AG04450 (cell line): Measurements from ENCODE around the gene CHIT1. TPM values are rescaled to one million over a fixed set of nuclear protein-coding genes. Genes with fewer than 3 reads are reported as not detected.

Experiments
- CTCF ChIA-PET: fragments of 300-600, 350-600 bp; formaldehyde crosslinking; extraction: SDS; loops from one replicate; lab custom pipeline; 2022; ENCODE audit warnings: antibody characterized with exemption, inconsistent platforms; lab: Charles Lee
- POLR2A ChIA-PET: fragments of 350-600 bp; formaldehyde crosslinking; extraction: SDS; loops from one replicate; lab custom pipeline; 2021; ENCODE audit warnings: antibody characterized with exemption, inconsistent platforms; lab: Yijun Ruan, JAX
- DNase-seq: peaks from one replicate; pipeline ENCODE4 v3.0.0-alpha.2; 2011; ENCODE audit warnings: low read depth, low spot score
- H3K27ac ChIP-seq: one replicate; pipeline ENCODE4 v1.5.1; 2012; ENCODE audit warnings: low read depth, low read length, control low read depth
- H3K27me3 ChIP-seq: one replicate; pipeline ENCODE4 v1.6.0; 2012; ENCODE audit warnings: low read length; ENCODE audit not compliant: control insufficient read depth, insufficient read depth
- H3K4me3 ChIP-seq: 2 replicates; pipeline ENCODE4 v1.5.1; 2011; ENCODE audit warnings: mild to moderate bottlenecking, low read depth, low read length, control low read depth
- H3K9me3 ChIP-seq: 2 replicates; pipeline ENCODE4 v1.5.1; 2012; ENCODE audit warnings: low read length; ENCODE audit not compliant: control insufficient read depth, insufficient read depth
- CTCF ChIP-seq: IDR thresholded peaks from 2 replicates; pipeline ENCODE4 v1.5.1; 2011; ENCODE audit warnings: low read depth, low read length, control low read depth, inconsistent platforms
- polyA plus RNA-seq: library from polyadenylated mRNA; depleted of rRNA; stranded (reverse); fragments of >200 nt; gene quantifications from 2 replicates; pipeline ENCODE4 v1.2.3, GENCODE V29; 2011

CHIT1 gene
- polyA plus RNA-seq, 1 experiment, result not detected

DNA sequence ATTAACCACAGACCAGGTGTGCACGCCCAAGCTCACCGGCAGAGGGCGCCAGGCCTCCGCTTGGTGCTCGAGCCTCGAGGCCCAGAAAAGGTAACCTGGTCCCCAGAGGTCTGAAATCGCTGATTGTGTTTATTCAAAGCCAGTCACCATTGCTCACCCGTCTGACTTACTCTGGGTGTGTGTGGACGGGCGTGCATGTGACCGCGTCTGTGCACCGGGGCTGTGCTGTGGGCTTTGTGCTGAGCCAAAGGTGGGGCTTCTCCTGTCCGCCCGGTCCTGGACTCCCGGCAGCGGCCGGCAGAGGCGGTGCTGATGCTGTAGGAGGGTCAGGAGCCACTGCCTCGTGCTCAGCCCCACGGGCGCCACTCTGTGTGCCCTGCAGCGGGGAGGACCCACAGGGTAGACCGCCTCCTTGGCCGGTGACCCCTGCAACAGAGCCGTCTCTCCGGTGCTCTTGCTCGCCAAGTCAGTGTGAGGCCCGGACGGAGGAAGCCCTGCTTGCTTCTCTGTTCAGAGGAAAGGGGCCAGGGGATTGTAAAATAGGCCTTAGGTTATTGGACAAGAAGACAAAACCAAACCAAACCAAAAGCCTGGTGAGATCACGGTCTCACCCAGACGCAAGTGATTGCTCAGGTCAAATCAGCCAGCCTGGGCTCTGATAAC is 43.9 kb upstream of the CHIT1 start:
- TF ChIP-seq CTCF, result peak; percentile 98
- ChIA-PET CTCF (interaction anchor here (0.5 to 7.3 kb wide), 40 partner anchors 8 to 421 kb away, joined by 3 to 340 read pairs (median 4); partner anchors contain the start of gene ADORA1), POLR2A (interaction anchor here (1.0 kb wide), 3 partner anchors 32 to 55 kb away, joined by 3 to 7 read pairs (median 5); partner anchors contain the start of gene BTG2)
- H3K9me3 ChIP-seq, result no peaks in the 10 kb centered on the region; the same call in 1 of the 2 replicates
- 0 out of 2 replicates have a peak overlapping the region, but pooled peaks have one; percentile 20 for H3K4me3 ChIP-seq
- DNase-seq, result no peak
- H3K27me3 ChIP-seq, result peaks cover 9% of the 10 kb centered on the region
- no peak overlapping the region for H3K27ac ChIP-seq

DNA sequence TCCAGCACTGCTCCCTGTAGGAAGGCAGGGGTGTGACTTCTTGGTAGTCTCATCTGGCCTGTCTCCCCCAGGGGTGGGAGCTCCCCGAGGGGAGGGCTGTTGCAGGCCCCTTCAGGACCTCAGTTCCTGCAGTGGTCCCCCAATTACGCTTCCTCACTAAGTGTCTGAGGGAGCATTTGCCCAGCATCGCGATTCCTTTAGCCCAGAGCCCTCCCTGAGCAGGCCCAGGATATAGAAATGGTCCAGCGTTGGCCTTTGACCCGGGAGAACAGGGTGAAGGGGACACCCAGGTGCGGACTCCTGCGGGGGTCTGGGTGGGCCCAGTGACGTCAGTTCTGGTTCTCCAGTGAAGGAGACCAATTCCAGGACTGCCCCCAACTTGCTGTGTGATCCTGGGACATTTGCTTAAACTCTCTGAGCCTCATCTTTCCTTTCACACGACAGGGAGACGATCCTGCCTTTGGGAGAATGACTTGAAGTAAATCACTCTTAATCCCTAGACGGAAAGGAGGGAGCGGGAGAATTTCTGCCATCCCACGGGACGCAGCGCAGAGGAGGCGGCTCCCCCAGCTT is 43.2 kb upstream of the CHIT1 start:
- no peak for TF ChIP-seq CTCF
- Histone ChIP-seq H3K9me3 (no peaks in the 10 kb centered on the region; the same call in 1 of the 2 replicates), H3K27me3 (peaks cover 9% of the 10 kb centered on the region), H3K27ac (no peak overlapping the region), H3K4me3 (no peak overlapping the region)
- DNase-seq, result no peak
- ChIA-PET CTCF (interaction anchor here (0.5 to 7.3 kb wide), 39 partner anchors 8 to 422 kb away, joined by 3 to 340 read pairs (median 4); partner anchors contain the start of gene ADORA1), POLR2A (interaction anchor here (1.0 kb wide), 3 partner anchors 32 to 55 kb away, joined by 3 to 7 read pairs (median 5); partner anchors contain the start of gene BTG2)

DNA sequence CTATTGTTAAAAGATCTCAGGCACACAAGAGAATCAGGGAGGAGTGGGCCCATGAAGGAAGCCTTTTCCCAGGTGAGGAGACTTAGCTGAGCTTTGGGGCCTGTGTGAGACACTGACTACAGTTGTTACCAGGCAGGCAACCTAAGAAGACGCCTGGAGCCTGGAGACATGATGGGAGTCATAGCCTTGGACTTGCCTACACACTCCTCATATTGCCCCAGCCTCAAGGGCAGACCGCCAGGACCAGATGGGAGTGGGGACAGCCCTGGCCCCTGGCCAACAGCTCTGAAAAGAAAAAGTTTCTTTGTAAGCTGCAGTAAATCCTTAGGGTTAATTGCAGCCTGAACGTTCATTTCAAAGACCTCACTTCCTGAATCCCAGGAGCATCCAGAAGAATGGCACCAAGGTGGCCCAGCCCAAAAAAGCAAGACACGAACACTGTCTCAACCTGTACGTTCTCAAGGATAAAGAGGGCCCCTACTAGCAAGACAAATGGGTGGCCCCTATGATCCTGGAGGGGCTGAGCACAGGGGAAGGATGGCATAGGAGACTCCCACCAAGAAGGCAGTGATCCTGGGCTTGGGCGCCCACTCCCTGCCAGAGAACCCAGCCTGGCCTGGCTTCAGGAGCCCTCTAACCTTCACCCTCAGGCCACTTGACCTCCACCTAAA is 42.6 kb upstream of the CHIT1 start:
- POLR2A ChIA-PET, result no interaction called here
- CTCF ChIA-PET, result interaction anchor here (0.6 to 7.3 kb wide), 13 partner anchors 22 to 282 kb away, joined by 3 to 340 read pairs (median 7); partner anchors contain the start of gene ADORA1

GRCh38 chr1:203271018-203271743 is 41.7 kb upstream of the CHIT1 start:
- H3K27me3 ChIP-seq, result peaks cover 9% of the 10 kb centered on the region
- CTCF ChIA-PET, result interaction anchor here (0.6 to 7.3 kb wide), 12 partner anchors 7 to 264 kb away, joined by 3 to 340 read pairs (median 11); partner anchors contain the start of gene TMEM183A
- DNase-seq, result no peak
- H3K9me3 ChIP-seq, result no peaks in the 10 kb centered on the region; the same call in 1 of the 2 replicates
- H3K4me3 ChIP-seq, result no peak overlapping the region
- no peak for TF ChIP-seq CTCF
- POLR2A ChIA-PET, result no interaction called here
- no peak overlapping the region for H3K27ac ChIP-seq

More for the DNA sequence above, 42.6 kb upstream of the CHIT1 start:
- no peak for TF ChIP-seq CTCF
- Histone ChIP-seq H3K9me3 (no peaks in the 10 kb centered on the region; the same call in 1 of the 2 replicates), H3K27me3 (peaks cover 9% of the 10 kb centered on the region), H3K27ac (no peak overlapping the region), H3K4me3 (no peak overlapping the region)
- DNase-seq, result no peak
